Ureter (tissue), 1 donor: ENCODE measurements around the gene CSGALNACT2. TPM values are rescaled to one million over a fixed set of nuclear protein-coding genes. Genes with fewer than 3 reads are reported as not detected.

ENCODE experiments used
- DNase-seq: peaks from one replicate; pipeline ENCODE4 v3.0.0-alpha.2; 2020; ENCODE audit warnings: low spot score
- total RNA-seq: library from RNA; stranded (reverse); gene quantifications from one replicate; pipeline ENCODE4 v1.2.4, GENCODE V29; 2023
- donor health status: DM: yes; HTN: yes; CAD: no.

The CSGALNACT2 gene
- total RNA-seq, 1 donor from 2014 or later, result 15.2 TPM

- no peak for DNase-seq
Observed at GRCh38 chr10:43186150-43186549, 47.9 kb downstream of the CSGALNACT2 start.

GRCh38 chr10:43187213-43187612, 49.0 kb downstream of the CSGALNACT2 start:
- no peak for DNase-seq

GRCh38 chr10:43188702-43189101, 50.5 kb downstream of the CSGALNACT2 start:
- no peak for DNase-seq

GRCh38 chr10:43190289-43190688, 52.0 kb downstream of the CSGALNACT2 start:
- no peak for DNase-seq

GRCh38 chr10:43190775-43191174, 52.5 kb downstream of the CSGALNACT2 start:
- no peak for DNase-seq

- DNase-seq, result no peak
Observed at GRCh38 chr10:43192884-43193283, 54.6 kb downstream of the CSGALNACT2 start.

GRCh38 chr10:43193496-43194080, 55.3 kb downstream of the CSGALNACT2 start:
- DNase-seq, result no peak

GRCh38 chr10:43194266-43194665, 56.0 kb downstream of the CSGALNACT2 start:
- no peak for DNase-seq

GRCh38 chr10:43194859-43195258, 56.6 kb downstream of the CSGALNACT2 start:
- DNase-seq, result no peak

GRCh38 chr10:43195557-43195956, 57.3 kb downstream of the CSGALNACT2 start:
- no peak for DNase-seq

- DNase-seq, result no peak
Observed at GRCh38 chr10:43196131-43196980, 58.1 kb downstream of the CSGALNACT2 start.

GRCh38 chr10:43196981-43197833, 59.0 kb downstream of the CSGALNACT2 start:
- no peak for DNase-seq

GRCh38 chr10:43197834-43198681, 59.8 kb downstream of the CSGALNACT2 start:
- no peak for DNase-seq

- no peak for DNase-seq
Observed at GRCh38 chr10:43198682-43199005, 60.4 kb downstream of the CSGALNACT2 start.

GRCh38 chr10:43199088-43199683, 60.9 kb downstream of the CSGALNACT2 start:
- DNase-seq, result no peak

- no peak for DNase-seq
Observed at GRCh38 chr10:43199684-43200537, 61.7 kb downstream of the CSGALNACT2 start.

GRCh38 chr10:43200538-43201390, 62.5 kb downstream of the CSGALNACT2 start:
- DNase-seq, result no peak

- peak; percentile 41 for DNase-seq
Observed at GRCh38 chr10:43201545-43202131, 63.4 kb downstream of the CSGALNACT2 start.

GRCh38 chr10:43202224-43202656, 64.0 kb downstream of the CSGALNACT2 start:
- DNase-seq, result peak; percentile 42
